DMS114 treated with DMSO at 0.1 percent for 48 hours (cell line): ENCODE results near the gene TBC1D9.
A peak's percentile ranks its signal among the peaks of the same experiment; 100 is the strongest.
"Not testable (repeated sequence)": the region's sequence is repeated elsewhere in the genome, so short reads cannot be mapped to it uniquely, and the experiment has no call there.

ENCODE experiments used
- DNase-seq: peaks from one replicate; lab custom pipeline; 2025; ENCODE audit not compliant: unreplicated experiment; lab: John Stamatoyannopoulos, UW

The TBC1D9 gene

DNA sequence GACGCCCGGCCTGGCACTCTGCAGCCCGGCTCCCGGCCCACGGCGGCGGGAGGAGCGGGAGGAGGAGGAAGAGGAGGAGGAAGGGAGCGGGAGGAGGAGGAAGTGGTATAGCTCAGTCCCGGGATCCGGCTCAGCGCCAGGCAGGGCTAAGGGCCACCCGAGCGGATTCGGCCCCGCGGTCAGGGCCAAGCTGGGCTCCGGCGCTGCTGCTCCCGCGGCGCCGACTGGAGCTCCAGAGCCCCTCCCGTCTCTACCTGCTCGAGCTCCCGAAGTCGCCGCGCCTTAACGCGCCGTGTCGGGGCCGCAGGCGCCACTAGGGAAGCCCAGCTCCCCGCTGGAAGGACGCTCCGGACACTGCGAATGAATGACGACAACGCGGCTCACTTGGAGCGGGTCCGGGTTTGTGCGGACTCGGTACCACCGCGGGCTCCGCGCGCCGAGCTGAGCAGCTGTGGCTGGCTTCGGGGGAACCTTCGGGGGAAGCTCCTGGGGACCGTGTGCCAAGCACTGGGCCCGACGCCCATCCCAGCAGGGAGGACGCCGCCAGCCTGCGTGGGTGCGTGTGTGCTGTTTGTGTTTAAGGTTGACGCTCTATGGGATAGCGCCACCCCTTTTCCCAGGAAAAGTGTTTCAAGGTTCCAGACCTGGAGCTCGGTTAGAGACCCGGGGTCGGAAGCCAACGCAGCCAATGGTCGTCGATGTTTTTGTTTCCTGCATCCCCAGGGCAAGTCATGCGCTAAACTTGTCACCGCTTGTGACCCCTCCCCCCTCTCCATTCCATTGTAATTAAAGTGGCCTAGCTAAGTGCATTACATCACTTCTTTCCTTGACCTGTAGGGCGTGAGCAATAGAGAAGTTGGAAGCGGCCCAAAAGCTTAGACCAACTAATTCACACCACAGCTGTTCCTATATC lies at the start of gene TBC1D9:
Gene TBC1D9, minus strand, starts transcription at position 67 of the 913 bp plus-strand sequence. CDS start 340 bp downstream, outside the sequence.
- DNase-seq, result peak; percentile 54

DNA sequence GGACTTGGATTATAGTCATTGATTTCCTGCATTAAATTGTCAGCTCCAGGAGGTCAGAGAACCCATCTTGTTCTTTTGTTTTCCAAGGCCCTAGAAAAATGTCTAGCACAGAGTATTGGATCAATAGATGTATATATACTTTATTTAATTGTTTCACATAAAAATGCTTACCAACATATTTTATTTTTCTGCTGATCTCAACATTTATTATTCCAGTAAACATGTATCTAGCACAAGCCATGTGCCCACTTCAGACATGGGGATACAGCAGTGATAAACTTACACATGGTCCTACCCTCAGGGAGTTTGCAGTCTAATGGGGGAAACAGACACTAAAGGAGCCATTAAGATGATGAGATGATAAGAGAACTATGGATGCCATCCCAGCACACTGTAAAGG lies 49.1 kb upstream of the TBC1D9 start:
- no peak for DNase-seq

DNA sequence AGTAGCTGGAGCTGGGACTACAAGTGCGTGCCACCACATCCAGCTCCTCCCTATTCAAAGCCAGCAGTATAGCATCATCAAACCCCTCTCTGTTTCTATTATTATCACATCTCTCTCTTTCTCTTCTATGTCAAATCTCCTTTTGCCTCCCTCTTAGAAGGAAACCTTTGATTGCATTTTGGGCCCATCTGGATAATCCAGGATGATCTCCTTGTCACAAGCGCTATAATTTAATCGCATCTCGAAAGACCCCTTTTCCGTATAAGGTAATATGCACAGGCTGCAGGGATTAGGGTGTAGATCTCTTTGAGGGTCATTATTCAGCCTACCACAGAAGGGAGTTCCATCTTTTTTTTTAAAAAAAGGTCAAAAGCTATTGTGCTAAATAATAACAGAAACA lies 46.4 kb upstream of the TBC1D9 start:
- no peak for DNase-seq

DNA sequence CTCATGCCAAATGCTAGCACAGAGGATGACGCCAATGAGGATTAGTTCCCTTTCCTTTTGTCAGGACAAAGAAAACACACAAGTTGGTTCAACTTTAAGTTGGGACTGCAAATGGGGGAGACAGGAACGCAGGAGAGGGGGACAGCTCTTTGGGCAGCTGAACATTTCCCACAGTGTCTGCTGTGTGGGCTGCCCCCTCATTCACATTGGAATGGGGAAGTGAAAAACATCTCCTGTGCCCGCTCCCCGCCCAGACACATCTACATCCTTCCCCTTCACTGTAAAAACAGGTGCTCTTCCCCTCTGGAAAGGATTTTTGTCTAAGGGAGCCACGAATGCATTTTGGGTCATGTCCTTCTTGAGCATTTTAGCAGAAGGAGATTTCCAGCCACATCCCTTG lies 44.5 kb upstream of the TBC1D9 start:
- DNase-seq, result no peak

DNA sequence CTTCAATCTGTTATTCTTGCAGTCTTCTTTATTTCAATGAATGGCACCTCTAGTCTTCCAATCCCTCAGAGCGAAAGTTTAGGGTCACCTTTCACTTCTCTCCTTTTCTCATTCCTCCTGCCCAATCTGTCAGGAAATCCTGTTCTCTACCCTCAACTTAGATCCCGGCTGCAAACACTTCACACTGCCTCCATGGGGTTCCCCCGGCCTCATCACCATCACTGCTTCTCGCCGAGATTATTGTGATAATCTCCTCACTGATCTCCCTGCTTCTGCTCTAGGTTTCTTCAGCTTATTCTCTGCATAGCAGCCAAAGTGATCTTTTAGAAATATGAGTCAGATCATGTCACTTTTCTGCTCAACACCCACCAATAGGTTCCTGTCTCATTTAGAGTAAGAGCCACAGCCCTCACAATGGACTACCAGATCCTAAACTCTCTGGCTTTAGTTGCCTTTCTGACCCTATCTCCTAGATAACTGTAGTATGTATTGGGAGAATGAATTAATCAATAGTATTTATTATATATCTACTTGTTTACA lies 43.6 kb upstream of the TBC1D9 start:
- no peak for DNase-seq

DNA sequence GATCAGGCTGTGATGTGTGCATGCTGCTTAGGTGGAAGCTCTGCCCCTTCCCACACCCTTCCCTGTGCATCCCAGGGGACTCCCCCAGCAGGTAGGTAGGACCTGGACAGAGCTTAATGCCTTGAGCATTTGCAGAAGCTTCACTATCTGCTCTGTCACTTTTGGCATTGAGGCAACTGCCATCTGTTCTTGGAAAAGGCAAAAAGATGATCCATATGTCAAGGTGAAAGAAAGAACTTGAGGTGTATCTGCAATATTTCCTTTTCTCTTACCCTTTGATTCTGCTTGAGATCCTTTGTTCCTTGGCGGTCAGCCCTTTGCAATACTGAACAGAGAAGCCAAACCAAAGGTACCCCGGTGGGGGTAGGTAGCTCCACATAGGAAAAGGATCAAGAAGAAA lies 37.1 kb upstream of the TBC1D9 start:
- no peak for DNase-seq

DNA sequence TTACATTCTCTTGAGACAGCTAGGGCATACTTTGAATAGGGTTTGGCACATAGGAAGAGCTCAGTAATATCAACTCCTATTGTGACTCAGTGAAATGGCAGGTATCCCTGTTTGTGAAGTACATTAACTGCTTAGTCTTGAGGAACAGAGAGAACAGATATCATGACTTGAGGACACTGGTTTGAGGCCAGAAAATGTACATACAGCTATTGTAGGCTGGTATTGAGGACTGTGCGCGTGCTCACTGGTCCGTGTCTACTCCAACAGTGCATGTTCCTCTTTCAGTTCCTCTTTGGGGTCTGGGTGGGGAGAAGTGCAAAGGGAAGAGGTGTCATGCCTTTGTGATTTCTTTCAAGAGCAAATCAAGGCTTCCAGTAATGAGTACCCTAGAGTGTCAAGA lies 34.6 kb upstream of the TBC1D9 start:
- DNase-seq, result no peak

DNA sequence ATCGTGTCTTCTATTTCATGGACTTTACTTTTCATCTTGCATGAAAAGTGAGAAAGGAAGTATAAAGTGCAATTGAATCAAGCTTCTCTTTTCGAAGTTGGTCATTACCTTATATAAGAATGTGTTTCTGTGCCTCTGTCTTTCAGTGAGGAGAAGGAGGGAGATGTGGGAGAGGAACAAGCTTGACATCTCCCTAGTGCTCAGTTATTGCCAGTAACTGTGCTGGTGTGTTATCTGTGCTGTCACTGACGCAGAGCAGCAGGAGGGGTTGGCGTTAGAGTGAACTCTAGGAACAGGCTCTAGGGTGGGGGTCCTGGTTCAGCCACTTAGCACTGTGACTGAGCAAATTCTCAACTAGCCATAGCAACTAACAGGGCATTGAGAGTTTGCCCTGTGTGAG lies 34.0 kb upstream of the TBC1D9 start:
- DNase-seq, result no peak

DNA sequence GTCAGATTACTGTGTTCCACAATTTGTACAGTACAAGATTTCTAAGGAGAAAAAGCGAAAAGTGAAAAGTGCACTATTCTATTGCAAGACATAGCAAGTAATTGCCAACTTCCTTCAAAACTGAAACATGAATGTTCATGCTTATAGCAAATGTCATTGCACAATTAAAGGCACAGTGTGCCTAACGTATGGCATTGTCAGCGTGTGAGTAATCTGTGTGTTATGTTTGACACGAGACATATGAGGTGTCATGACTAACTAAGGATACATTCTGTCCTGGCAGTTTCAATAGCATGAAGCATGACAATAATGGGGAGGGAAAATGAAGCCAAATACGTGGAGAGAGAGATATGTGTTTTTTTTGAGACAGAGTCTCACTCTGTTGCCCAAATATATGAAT lies 33.6 kb upstream of the TBC1D9 start:
- no peak for DNase-seq

DNA sequence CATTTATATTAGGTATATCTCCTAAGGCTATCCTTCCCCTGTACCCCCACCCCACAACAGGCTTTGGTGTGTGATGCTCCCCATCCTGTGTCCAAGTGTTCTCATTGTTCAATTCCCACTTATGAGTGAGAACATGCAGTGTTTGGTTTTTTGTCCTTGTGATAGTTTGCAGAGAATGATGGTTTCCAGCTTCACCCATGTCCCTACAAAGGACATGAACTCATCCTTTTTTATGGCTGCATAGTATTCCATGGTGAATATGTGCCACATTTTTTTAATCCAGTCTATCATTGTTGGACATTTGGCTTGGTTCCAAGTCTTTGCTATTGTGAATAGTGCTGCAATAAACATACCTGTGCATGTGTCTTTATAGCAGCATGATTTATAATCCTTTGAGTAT lies 26.6 kb upstream of the TBC1D9 start:
- not testable (repeated sequence) for DNase-seq

DNA sequence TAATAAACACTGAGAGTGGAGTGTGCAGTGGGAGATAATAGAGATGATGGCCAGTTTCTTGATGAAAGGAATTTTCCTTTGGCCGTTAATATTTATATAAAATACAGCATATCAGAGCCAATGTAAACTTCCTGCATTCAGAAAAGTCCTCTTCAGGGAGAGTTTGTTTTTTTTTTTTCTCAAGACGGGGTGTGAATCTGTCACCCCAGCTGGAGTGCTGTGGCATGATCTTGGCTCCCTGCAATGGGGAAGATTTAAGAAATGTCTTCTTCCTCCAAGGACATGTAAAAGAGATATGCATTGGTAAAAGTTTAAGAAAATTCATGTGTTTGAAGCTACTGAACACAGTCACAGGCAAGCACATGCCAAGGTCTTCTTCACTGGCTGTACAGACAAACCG lies 25.4 kb upstream of the TBC1D9 start:
- no peak for DNase-seq

DNA sequence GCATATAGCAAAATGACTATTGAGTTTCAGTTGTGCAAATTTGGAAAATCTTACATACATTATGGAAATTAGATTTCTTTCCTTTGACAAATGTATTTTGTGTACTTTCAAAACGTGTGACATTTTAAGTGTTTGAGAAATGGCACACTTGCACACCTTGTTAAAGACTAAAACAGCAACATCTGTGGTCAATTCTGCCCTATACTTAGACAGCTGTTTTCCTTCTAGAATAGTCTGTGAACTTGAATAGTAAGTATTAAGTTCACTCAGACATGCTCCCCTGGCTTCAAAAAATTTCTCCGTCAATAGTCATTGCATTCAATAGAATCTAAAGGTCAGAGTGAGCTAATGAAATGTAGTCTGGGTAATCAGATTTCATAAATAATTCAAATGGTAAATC lies 21.7 kb upstream of the TBC1D9 start:
- DNase-seq, result no peak

DNA sequence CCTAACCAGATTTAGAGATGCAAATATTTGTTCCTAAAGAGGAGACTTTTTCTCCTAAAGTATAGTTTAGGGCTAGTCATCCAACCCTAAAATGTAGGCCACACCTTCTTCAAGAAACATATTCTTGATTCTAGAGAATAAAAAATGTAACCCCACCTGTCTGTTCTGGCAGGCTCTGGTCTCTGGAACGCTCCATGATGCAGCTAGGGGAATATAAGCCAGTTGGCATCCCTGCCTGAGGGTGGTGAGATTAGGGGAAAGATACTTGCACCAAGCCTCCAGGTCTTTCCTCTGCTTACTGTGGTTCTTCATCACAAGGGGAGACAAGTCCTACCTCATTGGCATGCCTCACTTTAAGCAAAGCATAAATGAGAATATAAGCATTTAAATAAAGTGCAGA lies 21.2 kb upstream of the TBC1D9 start:
- DNase-seq, result no peak

DNA sequence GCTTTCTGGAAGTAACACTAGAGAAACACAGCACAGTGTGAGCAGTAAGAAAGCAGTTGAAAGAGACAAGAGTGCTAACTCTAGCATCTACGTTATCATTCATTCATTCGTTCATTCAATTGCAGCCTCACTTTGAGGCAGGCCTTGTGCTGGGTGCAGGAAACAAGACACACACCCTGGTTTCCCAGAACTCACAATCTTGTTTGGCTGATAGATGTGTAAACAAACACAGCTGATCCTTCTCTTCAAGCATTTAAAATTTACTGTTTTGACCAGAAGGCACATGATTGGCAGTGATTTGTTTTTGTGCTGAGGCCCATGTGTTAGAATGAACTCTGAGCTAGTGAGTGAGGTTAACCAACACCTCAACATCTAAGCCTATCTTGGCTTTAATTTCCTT lies 20.4 kb upstream of the TBC1D9 start:
- no peak for DNase-seq

DNA sequence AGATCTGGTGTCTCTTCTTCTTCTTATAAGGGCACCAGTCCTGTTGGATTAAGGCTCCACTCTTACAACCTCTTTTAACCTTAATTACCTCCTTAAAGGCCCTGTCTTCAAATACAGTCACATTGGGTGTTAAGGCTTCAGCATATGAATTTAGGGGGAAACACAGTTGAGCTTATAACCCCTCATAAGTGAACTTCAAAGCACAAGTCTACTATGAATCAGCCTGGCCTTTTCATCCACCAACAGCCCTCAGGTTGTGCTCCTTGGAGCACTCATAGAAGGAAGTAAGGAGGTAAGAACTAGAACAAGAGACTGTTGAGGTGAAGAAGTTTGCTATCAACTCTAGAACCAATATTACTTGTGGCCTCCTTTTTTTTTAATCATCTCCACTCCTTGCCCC lies 18.8 kb upstream of the TBC1D9 start:
- no peak for DNase-seq

DNA sequence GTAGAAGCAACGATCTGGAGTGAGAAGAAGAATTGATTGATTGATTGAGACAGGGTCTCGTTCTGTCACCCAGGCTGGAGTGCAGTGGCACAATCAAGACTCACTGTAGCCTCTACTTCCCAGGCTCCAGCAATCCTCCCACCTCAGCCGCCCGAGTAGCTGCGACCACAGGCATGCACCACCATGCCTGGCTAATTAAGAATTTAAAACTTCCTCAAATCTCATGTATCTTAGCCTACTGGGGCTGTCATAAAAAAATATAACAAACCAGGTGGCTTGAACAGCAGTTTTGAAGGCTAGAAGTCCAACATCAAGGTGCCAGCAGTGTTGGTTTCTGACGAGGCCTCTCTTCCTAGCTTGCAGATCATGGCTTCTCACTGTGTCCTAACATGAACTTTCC lies 18.3 kb upstream of the TBC1D9 start:
- DNase-seq, result no peak

DNA sequence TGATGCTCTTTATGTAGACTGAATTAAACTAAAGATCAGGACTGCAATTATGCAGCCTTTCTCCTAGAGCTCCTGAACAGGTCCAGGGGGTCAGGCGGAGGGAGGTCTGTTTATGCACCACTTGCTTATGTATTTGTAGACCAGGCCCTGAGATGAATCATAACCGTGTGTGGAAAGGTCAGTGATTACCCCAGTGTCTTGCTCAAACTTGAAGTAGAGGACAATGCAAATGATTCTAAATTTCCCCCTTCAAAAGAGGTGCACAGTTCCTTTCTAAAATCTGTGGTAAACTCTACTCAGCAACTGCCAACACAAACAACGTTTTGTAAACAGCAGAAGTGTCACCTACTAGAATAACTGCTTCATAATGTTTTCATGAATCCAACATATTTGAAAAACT lies 13.0 kb upstream of the TBC1D9 start:
- no peak for DNase-seq

DNA sequence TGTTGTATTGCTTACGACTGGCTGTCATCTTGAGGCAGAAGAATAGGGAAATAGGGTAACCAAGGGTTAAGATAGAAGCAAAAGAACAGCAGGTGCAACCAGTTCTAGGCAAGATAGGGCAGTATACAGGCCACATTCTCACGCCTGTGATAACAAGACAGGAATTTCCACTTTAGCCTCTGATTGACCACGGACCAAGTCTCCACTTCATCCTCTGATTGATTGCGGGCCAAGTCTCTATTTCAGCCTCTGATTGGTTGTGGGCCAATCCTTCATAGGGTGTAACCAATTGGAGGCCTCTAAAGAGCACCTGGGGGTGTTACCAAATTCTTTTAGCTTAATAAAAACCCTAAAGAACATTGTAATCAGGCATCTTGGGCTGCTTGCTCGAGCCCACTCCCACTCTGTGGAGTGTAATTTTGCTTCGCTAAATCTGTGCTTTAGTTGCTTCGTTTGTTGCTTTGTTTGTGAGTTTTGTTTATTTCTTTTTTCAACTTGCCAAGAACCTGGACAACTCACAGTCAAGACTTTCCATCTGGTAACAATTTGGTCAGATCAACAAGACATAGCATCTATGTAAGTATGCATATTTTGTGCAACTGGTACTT lies 8.7 kb upstream of the TBC1D9 start:
- DNase-seq, result no peak

DNA sequence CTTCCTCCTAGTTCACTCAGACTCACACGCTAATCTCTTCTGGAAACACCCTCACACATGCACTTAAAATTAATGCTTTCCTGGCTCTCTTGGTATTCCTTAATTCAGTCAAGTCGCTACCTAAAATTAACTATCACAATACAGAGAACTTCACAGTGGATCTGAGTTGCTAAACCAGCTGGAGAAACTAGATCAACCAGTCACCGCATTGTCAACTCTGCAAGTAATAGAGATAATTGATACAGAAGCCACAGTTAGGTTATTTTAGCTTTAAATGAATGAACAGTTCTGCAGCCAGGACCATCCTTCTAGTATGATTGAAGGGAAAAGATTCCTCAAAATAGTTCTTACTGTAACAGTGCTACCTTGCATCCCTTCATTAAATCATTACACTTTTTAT lies 6.0 kb upstream of the TBC1D9 start:
- no peak for DNase-seq

DNA sequence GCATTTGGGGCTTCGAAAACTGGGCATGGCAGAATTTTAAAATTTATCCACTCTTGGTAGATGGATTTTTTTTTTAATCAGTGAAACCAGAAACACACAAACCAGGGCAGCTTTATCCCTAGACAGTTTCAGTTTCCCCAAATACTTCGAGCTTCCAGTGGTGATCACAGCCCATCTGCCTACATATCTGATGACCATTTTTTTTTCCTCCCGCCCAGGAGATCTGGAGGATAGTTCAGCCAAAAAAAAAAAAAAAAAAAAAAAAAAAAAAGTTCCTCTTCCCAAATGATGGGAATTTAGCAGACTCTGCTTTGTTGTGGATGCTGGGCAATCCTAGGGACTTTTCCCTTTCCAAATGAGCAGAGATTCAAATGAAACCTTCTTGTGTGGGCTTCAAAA lies 1.0 kb upstream of the TBC1D9 start:
- no peak for DNase-seq

DNA sequence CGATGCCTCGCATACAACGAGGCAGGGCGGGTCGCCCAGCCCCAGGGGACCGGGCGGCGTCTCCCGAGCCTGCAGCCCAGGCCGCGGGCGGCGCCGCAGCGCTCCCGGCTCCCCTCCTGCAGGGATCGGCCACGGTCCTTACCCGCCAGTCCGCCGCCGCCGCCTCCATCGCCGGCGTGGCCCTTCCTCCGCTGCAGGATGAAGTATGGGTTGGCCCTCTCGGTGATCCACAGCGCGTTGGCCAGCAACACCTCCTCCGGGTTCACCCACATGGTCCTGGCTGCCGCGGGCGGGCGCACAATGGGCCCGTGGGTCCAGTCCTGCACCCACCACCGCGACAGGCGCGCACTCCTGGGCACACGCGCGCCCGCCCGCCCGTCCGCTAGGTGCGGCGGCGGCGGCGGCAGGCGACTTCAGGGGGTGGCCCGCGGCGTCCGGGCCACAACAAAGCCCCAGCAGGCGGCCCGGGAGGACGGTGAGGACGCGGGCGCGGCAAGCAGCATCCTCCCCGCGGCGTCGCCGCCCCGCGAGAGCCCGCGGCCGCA lies 339 bp downstream of the TBC1D9 start:
- no peak for DNase-seq
